G401.6 (cell line): ENCODE data around the gene FBXL17.

Experiments
- FAIRE-seq: peaks from 2 replicates; lab custom pipeline; 2012; peaks lifted over from hg19 to GRCh38; lab: Jason Lieb, UNC

FBXL17 gene

DNA sequence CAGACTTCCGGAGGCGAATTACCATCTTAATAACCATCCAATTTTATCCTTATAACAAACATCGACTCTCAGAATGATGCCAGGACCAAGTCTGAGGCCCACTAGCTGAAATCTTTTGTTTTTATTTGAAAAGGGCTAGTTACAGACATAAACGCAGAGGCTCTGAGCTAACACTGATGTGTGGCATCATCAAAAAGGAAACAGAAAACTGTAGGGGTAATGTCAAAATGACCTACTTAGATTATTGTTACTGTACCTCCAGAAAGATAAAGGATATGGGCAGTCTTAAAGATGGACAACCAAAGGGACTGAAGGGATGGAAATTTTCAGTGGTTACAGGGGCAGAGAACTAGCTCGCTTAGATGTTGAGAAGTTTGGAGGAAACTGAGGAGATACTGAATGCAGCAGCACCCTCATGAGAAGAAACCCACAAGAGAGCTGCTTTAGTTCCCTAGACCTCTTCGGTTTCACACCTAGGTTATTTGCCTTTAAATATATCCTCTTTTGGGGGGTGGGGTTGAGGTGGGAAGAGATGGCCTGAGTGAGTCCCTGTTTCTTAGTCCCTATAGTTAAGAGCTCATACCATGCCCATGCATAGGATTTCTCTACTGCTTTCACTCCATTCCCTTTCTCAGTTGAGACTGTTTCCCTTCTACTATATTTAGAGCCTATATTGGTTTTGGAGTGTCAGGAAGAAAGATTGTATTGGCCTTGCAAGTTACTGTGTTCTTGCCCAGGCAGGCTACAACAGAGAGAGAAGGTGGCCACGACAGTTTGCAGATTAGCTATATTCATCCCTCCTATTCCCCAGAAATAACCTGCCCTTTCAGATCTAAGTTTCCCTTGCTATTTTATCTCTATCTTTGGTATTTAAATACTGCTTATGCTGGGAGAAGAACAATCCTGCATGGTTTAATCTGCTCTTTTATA lies 390.8 kb downstream of the FBXL17 start:
- FAIRE-seq: no peak

DNA sequence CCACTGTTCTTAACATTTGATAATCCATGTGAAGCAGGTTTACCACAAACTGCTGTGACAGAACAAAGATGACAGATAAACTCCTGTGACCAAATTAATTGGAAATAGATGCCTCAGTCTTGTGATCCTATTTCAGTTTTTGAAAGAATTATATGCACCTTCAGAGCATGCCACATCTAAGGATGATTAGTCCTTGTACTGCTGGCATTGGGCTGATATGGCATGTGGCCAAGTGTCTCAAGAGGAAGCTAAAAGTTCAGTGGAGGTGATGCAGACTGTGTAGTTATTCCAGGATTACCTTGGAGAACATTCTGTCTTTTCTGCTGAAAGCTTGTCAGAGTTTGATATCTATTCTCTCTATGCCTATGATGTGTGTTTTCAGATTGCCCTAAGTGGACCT lies 396.8 kb downstream of the FBXL17 start:
- FAIRE-seq: no peak

DNA sequence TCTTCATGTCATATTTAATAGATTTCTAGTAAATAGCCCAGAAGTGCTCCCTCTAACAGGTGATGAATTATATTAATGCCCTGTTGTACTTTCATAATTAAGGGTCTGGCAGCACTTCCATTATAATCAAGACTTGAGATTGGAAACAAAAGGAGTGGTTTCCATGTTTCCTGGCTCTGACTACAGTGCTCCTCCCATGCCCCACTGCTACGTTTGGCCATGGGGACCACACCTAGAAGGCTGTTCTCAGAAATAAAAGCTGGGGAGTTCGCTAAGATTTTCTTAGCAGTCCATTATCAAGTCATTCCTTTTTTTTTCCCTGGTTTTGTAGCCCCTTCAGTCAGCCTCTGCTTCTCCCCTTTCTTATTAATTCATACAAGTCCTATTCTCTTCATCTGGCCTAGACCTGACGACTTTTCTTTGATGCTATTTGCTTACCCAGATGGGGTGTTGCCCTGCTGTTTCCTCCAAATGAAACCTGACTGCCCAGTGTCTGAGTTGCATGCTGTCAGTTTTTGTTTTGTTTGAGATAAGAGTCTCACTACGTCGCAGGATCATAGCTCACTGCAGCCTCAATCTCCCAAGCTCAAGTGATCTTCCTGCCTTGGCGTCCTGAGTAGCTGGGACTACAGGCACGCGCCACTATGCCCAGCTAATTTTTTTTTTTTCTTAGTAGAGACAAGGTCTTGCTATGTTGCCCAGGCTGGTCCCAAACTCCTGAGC lies 399.0 kb downstream of the FBXL17 start:
- FAIRE-seq: no peak

DNA sequence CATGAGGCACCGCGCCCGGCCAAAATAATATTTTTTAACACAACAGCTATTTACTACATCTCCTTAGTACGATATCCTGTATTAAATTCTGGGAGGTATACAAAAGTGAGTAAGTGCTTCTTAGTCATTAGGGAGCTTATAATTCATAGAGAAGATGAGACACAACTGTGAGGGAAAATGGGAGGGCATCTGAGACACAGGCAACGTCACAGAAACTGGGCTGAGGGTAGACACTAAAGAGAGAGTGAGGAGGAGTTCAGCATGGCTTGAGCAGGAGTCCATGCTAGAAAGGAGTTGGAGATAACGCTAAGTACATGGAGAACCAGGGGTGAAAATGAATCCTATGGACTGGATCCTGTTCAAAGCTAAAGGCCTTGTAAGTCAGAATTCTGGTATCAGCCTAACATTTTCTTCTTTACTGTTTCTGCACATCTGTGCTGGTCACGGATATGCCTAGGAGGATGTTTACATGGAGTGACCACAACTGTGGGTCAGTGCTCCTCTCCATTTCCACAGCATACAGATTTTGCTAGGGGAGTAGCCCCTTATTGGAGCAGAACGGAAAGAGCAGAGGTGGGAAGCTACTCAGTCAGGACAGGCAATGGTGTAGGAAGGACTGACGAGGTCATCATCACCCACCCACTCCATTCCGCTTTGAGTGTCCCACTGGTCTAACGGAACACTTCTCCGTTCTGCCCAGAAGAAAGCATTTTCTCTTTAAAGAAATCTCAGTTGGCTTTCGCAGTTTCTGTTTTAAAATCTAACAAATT lies 400.8 kb downstream of the FBXL17 start:
- no peak for FAIRE-seq

DNA sequence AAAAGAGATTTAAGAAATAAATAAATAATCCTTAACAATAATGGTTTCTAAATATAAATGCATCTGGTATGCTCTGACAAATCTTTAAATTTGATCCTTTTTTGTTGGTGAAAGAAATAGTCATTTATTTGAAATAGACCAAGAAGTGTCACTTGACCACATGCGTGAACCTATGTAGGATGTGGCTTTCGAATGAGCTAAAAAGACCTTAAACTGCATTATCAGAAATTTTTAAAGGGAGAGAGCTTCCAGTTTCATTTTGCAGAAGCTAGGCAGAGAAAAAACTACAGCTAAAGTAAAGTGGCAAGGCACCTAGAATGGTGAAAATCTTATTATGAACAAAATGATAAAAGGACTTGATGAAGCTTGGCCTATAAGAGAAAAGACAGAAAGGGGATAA lies 402.0 kb downstream of the FBXL17 start:
- FAIRE-seq: no peak

DNA sequence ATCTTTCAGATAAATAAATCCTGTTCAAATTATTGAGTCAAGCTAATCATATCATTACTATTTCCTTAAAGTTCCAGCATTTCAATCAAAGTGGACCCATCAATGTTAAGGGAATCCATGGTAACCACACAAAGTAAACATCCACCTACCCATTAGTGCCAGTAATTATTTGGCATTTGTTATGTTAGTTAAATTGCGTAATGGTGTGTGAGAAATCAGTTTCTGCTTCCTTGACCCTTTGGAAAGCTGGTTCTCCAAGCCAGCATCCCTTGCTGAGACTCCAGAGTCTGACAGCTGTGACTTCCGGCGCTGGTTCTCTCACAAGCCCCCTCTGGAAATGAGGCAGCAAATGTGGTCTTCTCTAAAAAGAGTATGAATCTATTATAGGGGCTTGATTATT lies 402.6 kb downstream of the FBXL17 start:
- FAIRE-seq: no peak

DNA sequence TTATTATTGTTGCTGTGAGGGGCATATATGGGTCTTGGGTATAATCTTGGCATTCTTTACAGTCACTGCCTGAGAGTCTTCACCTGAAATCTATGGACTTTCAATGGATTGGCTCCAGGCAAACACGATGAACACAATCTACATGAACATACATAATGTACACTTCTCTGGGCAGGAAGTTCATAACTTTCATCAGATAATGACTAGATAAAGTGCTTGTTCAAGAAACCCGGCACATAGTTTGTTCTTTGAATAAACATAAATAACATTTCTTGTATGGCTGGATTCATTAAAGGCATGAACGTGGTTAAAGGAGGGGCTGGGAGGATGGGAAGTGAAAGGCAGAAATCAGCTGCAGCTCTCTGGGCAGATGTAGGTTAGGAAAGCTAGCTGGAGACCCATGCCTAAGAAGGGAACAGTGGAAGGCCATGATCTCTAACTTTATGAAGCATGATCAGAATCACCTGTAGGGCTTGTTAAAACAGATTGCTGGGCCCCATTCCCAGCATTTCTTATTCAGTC lies 404.3 kb downstream of the FBXL17 start:
- FAIRE-seq: no peak

DNA sequence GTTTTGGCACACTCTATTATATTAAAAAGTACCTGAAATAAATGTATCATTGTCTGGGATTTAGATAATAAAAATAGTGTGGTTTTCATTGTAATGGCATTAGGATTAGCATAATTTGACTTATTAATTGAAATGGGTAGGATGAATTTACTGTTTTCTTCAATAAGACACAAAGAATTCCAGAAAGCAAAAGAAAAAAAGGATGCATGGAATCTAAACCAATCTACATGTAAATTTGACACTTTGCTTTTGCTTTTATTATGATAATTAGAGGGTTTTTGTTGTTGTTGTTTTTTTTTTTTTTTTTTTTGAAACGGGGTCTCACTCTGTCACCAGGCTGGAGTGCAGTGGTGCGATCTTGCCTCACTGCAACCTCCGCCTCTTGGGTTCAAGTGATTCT lies 406.3 kb downstream of the FBXL17 start:
- FAIRE-seq: no peak

DNA sequence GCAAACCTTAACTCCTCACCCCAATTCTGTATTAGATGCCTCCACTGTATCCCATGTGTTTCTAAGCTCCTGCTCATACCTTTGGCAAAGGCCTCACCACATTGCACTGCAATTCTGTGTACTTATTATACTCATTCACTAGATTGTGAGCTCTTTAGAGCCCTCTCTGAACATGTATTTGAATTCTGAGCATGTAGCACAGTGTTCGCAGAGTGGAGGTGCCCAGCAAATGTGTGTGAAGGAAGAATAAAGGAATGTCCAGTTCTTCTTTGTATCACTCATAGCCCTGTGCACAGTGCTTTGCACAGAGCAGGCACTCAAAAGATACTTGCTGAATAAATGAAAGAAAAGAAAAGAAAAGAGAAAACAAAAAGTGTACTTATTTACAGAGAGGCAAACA lies 410.1 kb downstream of the FBXL17 start:
- no peak for FAIRE-seq

DNA sequence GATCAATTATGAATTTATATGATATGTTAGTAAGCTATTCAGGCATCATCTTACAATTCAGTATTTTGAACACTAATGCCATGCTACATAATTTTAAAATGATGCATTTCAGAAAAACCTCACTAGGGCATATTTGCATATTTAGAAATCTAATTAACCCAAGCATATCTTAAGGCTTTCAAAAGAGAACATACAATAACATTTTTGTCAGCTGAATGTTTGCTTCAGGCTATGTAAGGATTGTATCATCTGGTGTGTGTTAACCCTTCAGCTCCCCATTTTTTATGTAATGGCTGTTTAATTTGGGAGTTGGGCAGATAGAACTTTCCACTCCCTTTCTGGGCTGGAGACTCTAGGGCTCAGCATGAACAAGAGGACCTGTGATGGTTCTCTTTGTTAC lies 412.1 kb downstream of the FBXL17 start:
- FAIRE-seq: no peak

DNA sequence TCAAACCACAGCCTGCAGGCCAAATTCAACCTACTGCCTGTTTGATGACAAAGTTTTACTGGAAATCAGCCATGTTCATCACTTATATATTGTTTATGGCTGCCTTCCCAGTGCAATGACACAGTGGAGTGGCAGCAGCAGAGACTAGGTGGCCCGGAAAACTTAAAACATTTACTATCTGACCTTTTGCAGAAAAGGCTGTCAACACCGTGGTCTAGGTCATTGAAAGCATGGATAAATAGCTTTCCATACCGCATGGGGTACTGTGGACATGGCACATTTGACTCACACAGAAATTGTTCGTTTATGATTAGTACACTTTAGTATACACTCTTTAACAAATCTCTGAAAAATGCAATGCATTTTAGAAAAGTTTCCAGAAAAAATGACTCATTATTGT lies 412.9 kb downstream of the FBXL17 start:
- FAIRE-seq: no peak

DNA sequence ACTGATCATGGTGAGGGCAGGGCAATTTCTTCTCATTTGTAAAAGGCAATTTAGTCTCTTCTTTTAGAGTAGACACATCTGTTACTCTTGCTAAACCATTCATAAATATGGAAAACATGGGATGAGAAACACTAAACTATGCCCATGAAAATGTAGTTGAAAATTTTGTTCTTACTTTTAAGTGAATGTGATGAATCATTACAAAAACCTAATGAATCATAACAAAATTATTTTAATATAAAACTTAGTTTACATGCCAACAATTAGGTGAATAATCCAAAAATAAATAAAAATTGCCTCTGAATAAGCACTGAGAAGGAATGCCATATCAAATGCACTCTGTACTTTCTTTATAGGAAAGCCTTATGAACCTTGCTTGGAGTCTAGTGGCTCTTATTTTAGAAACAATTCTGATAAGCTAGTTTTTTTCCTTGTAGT lies 413.5 kb downstream of the FBXL17 start:
- no peak for FAIRE-seq

DNA sequence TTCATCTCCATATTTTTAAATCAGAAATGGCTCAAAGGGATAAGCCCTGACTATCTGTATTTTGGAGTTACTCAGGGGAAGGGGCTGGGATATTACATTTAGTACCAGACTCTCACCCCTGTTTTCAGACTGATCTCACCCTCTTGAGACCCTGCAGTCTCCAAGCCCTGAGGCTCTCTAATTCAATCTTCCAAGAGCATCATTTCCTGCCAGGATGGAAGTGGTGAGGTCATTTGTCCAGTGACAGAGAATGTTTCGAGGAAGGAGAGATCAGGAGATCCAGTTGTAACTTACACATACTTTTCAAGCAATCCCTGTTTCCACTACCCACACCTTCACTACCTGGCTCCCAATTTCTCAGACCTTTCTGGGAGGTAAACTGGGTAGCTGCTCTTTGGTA lies 415.7 kb downstream of the FBXL17 start:
- FAIRE-seq: no peak

DNA sequence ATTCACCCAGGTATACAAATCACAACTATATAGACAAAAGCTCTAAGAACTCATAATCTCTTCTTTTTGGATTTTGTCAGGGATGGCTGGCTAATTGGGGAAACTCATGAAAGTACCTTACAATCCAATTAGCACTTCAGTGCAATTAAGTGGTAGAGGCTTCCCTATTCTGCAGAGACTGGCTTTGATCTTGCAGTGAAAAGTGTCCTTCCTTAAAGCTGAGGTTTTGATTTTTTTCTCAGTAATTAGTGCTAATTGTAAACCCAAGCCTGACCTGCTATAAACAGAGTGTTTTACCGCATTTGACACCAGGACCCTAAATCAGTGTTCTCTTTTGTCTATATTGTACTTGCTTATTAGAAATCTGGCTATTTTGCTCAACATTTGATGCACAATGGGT lies 417.2 kb downstream of the FBXL17 start:
- no peak for FAIRE-seq

DNA sequence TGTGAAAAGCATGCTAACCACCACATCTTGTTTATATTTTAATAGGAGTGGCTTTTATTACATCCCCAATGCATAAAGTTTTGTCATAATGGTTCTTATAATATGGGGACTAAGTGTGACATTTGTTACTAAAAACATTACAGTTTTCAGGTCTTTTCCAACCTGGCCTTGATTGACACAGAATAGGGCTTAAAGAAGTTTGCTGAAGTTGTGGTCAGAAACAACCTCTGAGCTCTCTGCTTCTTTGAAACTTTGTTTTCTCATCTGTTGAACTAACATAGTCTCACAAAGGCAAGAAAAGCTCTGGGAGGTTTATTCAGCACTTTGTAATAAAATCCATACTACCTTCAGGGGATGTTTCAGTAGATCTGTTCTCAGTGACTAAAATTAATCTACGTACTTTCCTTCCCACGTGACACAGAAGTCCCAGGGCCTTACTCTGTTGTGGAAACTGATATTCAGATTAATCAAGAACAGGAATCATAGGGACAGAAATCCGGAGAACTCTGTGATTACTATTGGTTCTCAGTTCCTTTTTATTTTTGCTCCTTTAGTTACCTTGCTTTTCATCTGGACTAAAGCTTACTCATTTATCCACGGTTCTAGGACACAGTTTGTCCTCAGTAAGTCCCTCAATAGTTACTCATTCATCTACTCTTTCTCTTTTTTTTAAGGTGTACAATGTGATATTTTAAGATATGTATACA lies 422.2 kb downstream of the FBXL17 start:
- FAIRE-seq: no peak

DNA sequence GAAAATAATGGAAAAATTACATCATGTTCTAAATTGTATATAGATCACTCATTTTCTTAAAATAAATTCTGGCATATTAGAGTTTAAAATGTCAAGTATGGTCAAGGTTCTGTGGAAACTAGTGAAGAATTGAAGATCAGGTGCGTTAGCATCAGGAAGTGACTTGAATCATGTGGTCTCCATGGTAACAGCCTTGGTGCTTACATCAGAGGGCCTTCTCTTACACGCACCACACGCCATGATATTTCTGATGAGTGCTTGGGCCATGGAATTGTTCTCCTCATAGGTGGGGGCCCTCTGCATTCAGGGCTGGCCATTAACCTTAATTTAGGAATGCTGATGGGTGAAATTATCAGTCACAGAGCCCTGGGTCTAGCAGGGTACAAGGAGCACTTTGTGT lies 423.0 kb downstream of the FBXL17 start:
- FAIRE-seq: no peak

DNA sequence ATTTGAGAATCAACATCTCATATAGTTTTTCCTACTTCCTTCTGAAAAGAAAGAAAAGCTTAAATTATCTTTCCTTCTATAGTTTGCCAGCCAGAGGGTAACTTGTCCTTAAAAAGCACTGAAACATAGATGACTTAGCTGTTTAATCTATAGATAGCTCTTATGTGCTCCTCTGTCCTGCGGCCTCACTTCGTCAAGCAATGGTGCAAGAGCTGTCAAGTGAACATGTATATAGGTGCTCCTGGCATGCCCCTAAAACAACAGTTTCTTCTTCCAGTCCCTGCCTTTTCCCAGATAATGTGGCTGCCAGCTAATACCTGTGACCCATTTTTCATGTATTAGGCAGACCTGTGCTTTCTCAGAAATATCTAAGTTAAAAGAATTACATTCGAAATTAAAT lies 423.5 kb downstream of the FBXL17 start:
- no peak for FAIRE-seq

DNA sequence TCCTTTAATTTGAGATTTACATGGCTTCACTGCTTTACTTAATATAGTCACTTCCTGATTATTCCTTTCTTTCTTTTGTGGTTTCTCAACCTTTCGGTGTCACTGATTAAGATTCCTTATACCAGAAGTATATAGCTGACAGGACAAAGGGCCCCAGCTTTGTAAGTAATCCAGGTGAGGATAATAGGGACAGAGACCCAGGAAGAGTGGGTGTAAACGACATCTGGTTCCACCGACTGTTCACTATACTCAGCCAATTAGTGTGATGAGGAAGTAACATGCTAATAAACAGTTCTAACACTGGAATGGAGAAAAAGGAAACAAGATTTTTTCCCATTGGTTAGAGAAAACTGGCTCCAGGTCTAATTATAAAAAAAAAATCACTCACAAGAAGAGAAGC lies 424.8 kb downstream of the FBXL17 start:
- no peak for FAIRE-seq

DNA sequence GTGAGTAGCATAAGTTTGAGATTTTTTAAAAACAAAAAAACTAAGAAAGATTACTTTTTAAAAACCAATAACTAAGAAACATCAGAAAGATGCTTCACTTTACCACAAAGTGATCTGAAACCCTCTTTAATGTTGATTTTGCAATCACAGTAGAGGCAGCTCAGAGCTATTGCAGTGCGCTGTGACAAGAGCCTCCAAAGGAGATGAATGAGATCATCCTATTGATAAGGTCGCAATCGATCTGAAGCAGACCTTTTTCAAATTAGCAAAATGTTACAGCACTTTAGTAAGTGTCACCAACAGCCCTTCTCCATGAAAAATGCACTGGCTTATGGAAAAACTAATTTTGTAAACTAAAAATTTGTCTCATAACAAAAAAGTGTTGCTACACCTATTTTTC lies 426.6 kb downstream of the FBXL17 start:
- FAIRE-seq: no peak

DNA sequence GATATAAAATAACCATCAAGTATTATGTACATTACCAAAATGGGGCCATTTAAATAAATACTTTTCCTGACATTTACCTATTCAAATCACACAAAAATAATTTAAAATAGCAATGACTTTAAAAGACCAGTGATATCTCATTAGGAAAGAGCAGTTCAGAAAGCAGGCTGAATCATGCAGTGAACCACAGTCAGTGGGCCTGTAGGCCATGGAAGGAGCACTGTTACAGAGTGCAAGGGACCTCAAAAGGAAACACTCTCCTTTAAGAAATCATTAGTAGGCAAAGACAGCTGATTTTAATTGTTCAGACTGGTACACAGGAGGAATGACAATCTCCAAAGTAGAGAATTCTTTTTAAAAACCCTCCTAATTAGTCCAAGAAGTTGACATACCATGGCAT lies 427.6 kb downstream of the FBXL17 start:
- FAIRE-seq: no peak

DNA sequence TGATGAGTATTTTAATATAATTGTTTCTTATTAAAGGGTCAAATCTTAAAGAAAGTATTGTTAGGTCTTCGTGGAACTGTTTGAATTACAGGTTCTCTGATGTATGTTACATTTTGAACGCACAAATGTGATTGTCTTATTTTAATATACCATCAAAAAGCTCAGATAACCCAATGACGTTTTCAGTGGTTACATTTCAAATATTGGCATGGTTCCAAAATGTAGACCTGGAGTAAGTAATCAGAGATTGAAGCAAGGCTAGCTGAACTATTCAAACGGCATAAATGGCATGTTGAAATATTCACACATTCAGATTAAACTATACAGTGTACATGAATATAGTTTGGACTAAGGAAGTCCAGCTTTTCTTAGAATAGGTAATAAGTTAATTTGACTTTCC lies 429.4 kb downstream of the FBXL17 start:
- no peak for FAIRE-seq

DNA sequence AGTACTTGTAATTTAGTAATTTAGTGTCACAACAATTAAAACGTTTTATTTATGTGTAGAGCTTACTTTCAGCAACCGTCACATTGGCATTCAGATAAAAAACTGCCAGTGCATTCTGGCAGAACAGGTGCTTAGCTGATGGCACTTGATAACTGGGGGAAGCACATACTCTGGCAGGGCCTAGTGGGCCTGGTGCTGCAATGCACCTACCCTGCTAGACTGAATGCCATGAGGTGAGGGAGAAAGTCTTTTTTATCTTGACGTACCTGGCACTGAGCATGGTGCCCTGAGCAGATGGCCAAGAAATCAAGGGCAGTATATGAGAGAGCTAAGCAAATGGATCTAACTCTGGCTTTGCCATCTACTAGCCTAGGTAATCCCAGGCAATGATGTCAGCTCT lies 430.6 kb downstream of the FBXL17 start:
- FAIRE-seq: no peak
